GM21447 (cell line): ENCODE results near the gene ABHD15.

ENCODE experiments used
- ATAC-seq: cut with Tn5 transposase; IDR thresholded peaks from one replicate; pipeline ENCODE4 v1.9.1; 2021; ENCODE audit not compliant: unreplicated experiment

ABHD15 gene

DNA sequence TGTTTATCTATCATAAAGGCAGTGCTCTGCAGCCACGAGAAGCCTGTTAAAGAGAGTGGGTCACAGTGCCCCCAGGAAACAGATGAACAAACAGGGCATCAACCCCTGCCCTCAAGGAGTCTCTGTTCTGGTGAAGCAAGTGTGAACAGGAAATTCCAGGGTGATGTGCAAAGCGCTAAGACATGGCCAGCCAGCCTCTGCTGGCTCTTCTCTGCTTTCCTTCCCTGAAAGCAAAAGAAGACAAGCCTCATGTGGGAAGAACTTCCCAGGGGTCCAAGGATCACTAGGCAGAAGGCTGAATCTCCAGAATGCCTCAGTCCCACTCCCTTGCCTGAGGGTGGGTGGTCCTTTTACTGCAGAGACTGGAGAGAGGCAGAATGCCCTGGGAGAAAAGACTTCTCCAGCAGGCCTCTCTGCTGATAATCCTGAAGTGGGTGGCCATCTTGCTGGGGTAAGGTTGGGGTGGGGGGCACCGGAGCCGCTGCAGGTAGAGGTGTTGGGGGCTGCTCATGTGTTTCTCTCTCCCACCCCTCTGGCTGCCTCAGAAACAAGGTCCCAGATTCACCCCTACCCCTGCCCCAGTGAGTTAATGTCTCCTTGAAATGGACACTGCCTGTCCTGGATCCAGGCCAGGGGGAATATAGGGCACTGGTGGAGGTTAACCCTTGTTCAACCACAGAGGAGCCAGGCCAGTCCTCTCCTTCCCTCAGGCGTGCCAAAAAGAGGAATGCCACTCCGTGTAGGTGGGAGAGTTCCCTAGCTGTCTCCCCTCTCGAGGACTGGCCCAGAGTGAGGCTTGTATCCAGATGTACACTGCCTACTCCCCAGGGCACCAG, 28.5 kb upstream of the ABHD15 start:
- no peak for ATAC-seq

DNA sequence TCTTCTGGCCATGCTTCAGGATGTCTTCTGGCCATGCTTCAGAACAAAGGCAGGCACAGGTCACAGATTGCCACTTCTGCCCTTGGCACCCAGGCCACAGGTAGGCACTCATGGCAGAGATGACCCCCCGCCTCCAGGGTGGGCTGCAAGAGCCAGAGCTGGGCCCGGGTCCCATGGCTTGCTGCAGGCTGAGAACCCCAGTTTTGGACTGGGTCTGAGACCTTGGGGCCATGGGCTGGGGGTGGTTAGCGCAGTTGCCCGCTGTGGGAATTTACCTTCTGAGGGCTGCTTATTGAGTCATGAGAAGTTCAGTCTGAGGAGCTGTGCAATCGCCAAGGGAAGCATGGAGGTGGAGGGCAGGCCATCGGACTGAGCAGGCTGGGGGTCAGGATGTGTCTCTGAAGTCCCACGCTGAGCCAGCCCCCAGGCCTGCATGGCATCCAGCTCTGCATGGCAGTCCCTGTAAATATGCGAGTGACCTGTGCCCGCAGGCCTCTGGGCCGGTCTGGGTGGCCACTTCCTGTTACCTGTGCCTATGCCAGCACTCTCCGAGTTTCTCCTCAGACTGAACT, 27.8 kb upstream of the ABHD15 start:
- no peak for ATAC-seq

DNA sequence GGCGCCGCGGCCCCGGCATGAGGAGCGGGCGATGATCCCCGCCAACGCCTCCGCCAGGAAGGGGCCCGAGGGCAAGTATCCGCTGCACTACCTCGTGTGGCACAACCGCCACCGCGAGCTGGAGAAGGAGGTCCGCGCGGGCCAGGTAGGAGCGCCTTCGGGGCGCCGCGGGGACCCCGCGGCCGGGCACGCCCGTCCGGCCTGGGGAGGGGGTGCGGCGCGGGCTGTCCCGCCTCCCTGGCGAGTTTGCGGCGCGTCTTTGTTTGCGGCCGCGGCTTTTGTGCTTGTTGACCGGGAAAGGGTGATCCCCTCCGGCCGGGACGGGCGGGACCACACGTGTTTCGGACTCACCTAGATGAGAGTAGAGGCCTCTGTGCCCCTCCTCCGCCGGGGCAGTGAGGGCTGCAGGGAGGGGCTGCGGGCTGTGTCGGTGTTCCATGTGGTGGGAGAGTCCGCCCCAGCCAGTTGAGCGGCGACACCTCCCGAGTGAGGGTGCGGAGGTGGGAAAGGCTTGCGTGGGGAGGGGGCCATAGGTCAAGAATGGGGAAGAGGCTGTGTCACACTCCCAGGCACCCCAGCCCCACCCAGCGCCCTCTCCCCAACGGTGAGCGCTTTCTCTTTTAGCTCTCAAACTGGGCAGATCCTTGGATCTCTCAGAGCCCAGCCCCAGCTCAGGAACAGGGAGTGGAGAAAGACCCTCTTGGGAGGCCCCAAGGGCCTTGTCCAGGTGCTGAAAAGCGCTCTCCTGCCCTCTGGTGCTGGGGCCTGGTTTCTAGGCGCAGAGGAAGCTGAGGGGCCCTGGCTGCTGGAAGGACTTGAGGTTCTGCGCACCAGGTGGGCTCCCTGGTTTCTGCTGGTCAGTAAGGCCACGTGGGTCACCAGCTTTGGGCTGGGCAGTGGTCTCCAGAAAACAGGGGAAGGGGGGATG, 27.0 kb upstream of the ABHD15 start:
- no peak for ATAC-seq

DNA sequence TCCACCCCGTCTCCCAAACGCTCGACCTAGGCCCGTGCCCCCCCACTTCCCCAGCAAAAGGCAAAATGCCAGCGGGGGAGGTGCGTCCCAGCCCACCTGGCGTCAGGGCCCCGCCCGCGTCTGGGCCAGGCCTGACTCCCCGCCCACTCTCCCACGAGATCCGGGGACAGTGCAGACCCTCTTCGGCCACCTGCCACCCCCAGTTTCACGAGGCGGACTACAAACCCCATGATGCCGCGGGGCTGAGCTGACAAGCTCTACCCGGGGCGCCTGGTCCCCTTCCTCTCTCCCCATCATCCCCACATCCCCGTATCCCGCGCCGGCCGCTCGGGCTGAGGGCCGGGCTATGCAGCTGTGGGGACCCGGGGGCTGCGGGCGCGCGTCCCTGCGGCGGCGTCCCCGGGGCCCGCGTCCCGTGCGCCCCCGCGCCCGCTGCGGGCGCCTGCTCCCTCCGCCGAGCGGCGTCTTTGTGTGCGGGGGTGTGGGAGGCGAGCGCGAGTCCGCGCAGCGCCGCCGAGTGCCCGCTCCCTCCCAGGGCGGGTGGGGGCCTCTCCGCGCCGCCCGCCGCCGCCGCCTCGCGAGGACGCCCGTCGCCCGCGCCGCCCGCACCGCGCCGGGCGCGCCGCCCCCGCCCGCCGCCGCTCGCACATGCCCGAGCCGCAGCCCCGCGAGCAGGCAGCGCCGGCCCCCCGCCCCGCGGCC, 26.2 kb upstream of the ABHD15 start, which contains the start of gene ANKRD13B:
TSS of gene ANKRD13B (plus strand) at position 283 of the 702 bp plus-strand sequence. CDS start 490 bp downstream, outside the sequence.
- no peak for ATAC-seq

GRCh38 chr17:29591737-29592608, 25.1 kb upstream of the ABHD15 start:
- no peak for ATAC-seq

DNA sequence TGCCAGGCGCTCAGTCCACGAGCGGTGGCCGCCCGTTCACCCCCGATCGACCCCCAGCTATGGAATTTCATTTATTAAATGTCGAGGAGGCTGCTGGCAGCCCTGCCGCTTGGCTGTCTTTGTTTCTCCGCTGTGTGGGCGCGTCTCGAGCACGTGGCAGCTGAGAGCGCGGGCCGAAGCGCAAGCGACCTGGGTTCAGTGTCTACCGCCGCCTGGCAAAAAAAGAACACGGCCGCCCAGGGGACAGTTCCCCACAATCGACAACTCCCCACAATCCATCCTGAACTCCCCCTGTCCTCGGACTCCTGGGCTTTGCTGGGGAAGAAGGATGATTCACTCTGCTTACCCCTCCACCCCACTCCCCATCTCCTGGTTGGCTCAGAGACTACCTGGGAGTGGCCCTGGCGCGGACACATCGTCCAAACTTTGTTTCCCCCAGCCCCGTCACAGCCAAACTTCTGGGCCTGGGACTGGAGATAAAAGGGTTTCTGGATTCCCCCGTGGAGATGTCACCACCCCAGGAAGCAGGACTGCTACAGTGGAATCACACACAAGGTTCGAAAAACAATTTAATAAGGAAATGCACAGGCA, 24.4 kb upstream of the ABHD15 start:
- no peak for ATAC-seq

DNA sequence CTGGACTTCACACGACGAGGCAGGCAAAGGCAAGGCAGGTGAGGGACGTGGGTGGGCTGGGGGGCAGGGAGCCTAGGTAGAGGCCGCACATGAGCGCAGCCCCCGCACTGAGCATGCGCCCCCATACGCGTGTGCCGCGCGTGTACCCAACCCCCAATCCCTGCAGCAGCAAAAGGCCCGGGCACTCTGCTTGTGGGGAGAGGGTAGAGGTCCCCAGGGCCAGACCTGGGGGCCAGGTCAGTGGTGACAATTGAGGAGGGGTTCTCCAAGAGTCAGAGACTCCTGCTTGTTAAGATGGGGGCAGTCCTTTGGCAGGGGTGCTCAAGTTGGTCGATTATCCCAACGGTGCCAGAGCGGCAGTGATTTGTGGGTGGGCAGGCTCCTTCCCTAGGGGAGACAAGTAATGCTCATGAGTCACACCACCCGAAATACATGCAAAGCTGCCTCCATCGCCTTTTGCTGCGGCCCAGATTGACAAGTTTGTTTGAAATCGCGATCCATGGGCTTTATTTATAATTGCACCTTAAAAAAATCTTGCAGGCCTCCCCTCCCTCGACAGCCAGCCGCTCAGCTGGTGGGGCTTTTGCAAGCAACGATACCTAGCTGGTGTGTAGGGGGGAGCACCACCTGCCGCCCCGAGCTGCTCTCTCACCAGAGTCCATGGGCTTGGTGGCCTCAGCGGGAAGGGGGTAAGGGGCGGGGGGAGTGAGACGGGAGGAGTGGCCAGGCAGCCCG, 23.7 kb upstream of the ABHD15 start:
- no peak for ATAC-seq

GRCh38 chr17:29589524-29590410, 22.9 kb upstream of the ABHD15 start, which contains the start of gene GIT1:
Gene GIT1, minus strand, starts transcription at chr17:29589648. Its CDS starts 270 bp downstream, at chr17:29589378.
- ATAC-seq = peak; percentile 43

DNA sequence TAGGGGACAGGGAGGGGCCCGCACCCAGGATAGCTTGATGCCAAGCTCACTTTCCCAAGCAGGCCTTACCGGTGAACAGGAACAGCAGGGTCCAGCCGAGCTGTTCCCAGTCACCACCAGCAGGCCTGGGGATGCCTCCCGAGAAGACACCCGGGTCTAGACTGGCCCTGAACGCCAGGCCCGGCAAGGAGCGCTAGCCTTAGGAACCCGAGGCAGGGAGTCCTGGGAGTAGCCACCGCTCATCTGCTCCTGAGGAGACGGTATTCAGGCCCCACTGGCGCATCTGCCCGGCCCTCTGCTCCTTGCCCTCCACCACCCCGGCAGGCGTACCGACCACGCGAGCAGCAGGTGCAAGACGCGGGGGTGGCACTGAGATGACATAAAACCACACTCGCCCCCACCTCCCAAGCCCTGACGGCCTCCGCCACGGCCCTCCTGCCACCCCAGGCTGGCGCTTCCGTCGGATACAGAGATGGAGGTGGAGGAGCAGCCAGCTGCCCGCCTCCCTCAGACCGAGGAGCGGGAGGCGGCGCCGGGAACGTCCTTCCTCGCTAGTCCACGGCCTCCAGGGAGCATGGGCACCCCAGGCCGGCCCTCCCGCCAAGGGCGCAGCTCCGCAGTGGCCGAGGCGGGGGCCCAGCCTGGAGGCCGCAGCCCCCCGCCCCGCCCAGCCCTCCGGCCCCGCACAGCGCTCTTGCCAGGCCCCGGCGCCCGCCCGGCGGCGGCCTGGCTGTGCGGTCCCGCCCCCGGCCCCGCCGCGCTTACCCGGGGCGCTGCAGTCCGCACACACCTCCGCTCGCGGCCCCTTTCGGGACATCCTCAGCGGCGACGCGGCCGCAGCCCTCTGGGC, 21.9 kb upstream of the ABHD15 start:
- ATAC-seq = peak; percentile 8

GRCh38 chr17:29588017-29588561, 21.3 kb upstream of the ABHD15 start:
- no peak for ATAC-seq

DNA sequence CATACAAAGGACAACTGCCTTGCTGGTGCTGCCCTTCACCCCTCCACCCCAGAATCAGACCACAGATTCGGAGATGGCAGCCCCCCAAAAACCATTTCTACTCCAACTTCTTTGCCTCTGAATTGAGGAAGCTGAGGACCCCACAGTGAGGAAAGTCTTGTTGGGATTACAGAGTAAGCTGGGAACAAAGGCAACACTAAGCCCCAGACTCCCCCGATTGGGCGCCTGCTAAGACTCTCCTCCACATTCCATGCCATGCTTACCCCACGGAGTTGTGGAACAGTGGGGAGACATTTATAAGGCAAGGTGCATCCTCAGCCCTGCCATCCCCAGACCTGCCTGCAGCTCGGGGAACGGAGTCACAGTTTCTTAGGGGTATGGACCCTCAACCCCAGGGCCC, 20.8 kb upstream of the ABHD15 start:
- no peak for ATAC-seq

GRCh38 chr17:29586676-29587469, 20.0 kb upstream of the ABHD15 start:
- ATAC-seq = no peak

GRCh38 chr17:29585080-29585751, 18.4 kb upstream of the ABHD15 start:
- ATAC-seq = no peak

- no peak for ATAC-seq
Measured at GRCh38 chr17:29584452-29585079, 17.7 kb upstream of the ABHD15 start.
